ENCODE data around the gene UPK2. TPM values are rescaled to one million over a fixed set of nuclear protein-coding genes. Genes with fewer than 3 reads are reported as not detected.
A peak's percentile ranks its signal among the peaks of the same experiment; 100 is the strongest.
"Not testable (repeated sequence)": the region's sequence is repeated elsewhere in the genome, so short reads cannot be mapped to it uniquely, and the experiment has no call there.

The UPK2 gene
- polyA plus RNA-seq, 1 donor (not counting 4 experiments of a cell fraction or from before 2014, with no cell fraction given) = 0.20 TPM

- no peaks in the 10 kb centered on the region for H3K36me3 ChIP-seq (ENCODE audit: control insufficient read depth in 2 of 2, extremely low read depth in 1 of 2, insufficient read depth in 2 of 2, low read length in 2 of 2)
- H3K27me3 ChIP-seq (ENCODE audit: control insufficient read depth, extremely low read depth, insufficient read depth, low read length) = no peaks in the 10 kb centered on the region
- no peak overlapping the region for H3K4me3 ChIP-seq (ENCODE audit: control insufficient read depth in 2 of 3, extremely low read depth in 1 of 3, insufficient read depth in 2 of 3, low read depth in 1 of 3, low read length in 3 of 3)
- H3K4me1 ChIP-seq (ENCODE audit: control insufficient read depth, extremely low read depth, insufficient read depth, low read length) = no peaks in the 10 kb centered on the region
- DNase-seq (ENCODE audit: low read depth, low spot score) (no peak), FAIRE-seq (no peak)
- H3K4me2 ChIP-seq (ENCODE audit: control insufficient read depth, extremely low read depth, insufficient read depth, low read depth, low read length) = no peak overlapping the region
- H3K9ac ChIP-seq (ENCODE audit: control insufficient read depth, extremely low read depth, insufficient read depth, low read length) = no peak overlapping the region
- no peak for TF ChIP-seq CTCF (optimal IDR thresholded peaks at IDR 0.05 in 1 of 3, IDR thresholded peaks at IDR 0.05 in 1 of 3, conservative IDR thresholded peaks at IDR 0.05 in 1 of 3; ENCODE audit: extremely low read depth in 1 of 3, insufficient read depth in 2 of 3, low read length in 3 of 3)
- TF ChIP-seq EZH2 (IDR thresholded peaks at IDR 0.05; ENCODE audit: low read length) = no peak
- no peak overlapping the region for H3K27ac ChIP-seq (ENCODE audit: control insufficient read depth, insufficient read depth, low read length)
- H3K9me1 ChIP-seq (ENCODE audit: control insufficient read depth, extremely low read depth, insufficient read depth, low read length) = no peaks in the 10 kb centered on the region
- no peaks in the 10 kb centered on the region for H3K9me3 ChIP-seq (ENCODE audit: control insufficient read depth, low read depth, low read length)
- dilution Hi-C loops (cut with MboI; ENCODE audit: extremely low pct_ligation_motif_present, low sequenced_read_pairs) = no loop called here
- H3K79me2 ChIP-seq (ENCODE audit: control insufficient read depth, insufficient read depth, low read length) = no peaks in the 10 kb centered on the region
- H2AFZ ChIP-seq (ENCODE audit: control insufficient read depth, low read length) = peak overlapping the region; percentile 71
- no peaks in the 10 kb centered on the region for H4K20me1 ChIP-seq (ENCODE audit: control insufficient read depth, extremely low read depth, insufficient read depth, low read length)
Measured at GRCh38 chr11:118961591-118961990, 5.5 kb downstream of the UPK2 start.

- H3K9me1 ChIP-seq (ENCODE audit: control insufficient read depth, extremely low read depth, insufficient read depth, low read length); H3K4me2 ChIP-seq (ENCODE audit: control insufficient read depth, extremely low read depth, insufficient read depth, low read depth, low read length); DNase-seq (ENCODE audit: low read depth, low spot score); FAIRE-seq; H3K27me3 ChIP-seq (ENCODE audit: control insufficient read depth, extremely low read depth, insufficient read depth, low read length); H3K27ac ChIP-seq (ENCODE audit: control insufficient read depth, insufficient read depth, low read length); H3K79me2 ChIP-seq (ENCODE audit: control insufficient read depth, insufficient read depth, low read length); H3K4me1 ChIP-seq (ENCODE audit: control insufficient read depth, extremely low read depth, insufficient read depth, low read length); H2AFZ ChIP-seq (ENCODE audit: control insufficient read depth, low read length); dilution Hi-C loops (cut with MboI; ENCODE audit: extremely low pct_ligation_motif_present, low sequenced_read_pairs); H3K4me3 ChIP-seq (ENCODE audit: control insufficient read depth in 2 of 3, extremely low read depth in 1 of 3, insufficient read depth in 2 of 3, low read depth in 1 of 3, low read length in 3 of 3); H3K9me3 ChIP-seq (ENCODE audit: control insufficient read depth, low read depth, low read length); H3K9ac ChIP-seq (ENCODE audit: control insufficient read depth, extremely low read depth, insufficient read depth, low read length); H3K36me3 ChIP-seq (ENCODE audit: control insufficient read depth in 2 of 2, extremely low read depth in 1 of 2, insufficient read depth in 2 of 2, low read length in 2 of 2); H4K20me1 ChIP-seq (ENCODE audit: control insufficient read depth, extremely low read depth, insufficient read depth, low read length): not testable (repeated sequence)
Measured at GRCh38 chr11:118969508-118969907, 13.4 kb downstream of the UPK2 start.

DNA sequence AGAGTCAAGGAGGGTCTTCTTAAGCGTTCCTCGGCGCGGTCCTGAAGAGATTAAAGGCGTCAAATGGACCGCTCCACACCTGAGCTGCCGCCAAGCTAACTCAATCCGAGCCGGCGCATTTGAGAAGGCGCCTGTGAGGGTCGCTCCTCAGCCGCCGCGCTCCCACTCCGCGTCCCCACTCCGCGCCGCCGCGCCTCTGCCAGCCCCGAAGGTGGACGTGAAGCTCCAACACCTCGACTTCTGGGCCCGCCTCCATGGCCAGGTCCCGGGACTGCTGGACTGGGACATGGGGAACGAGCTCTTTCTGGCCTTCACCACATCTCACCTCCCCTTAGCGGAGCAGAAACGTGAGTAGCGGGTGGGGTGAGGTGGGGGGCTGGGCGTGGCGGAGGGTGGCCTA is 15.5 kb downstream of the UPK2 start, which contains the start of gene FOXR1:
Gene FOXR1 (plus strand): TSS at position 116 of the 400 bp plus-strand sequence. CDS start 171 bp downstream, at position 287.
- Histone ChIP-seq H3K79me2 (ENCODE audit: control insufficient read depth, insufficient read depth, low read length) (no peaks in the 10 kb centered on the region), H3K4me2 (ENCODE audit: control insufficient read depth, extremely low read depth, insufficient read depth, low read depth, low read length) (no peak within 1 kb of the TSS), H3K9me3 (ENCODE audit: control insufficient read depth, low read depth, low read length) (no peaks in the 10 kb centered on the region), H3K27ac (ENCODE audit: control insufficient read depth, insufficient read depth, low read length) (no peak within 1 kb of the TSS), H4K20me1 (ENCODE audit: control insufficient read depth, extremely low read depth, insufficient read depth, low read length) (no peaks in the 10 kb centered on the region), H2AFZ (ENCODE audit: control insufficient read depth, low read length) (no peak within 1 kb of the TSS), H3K9me1 (ENCODE audit: control insufficient read depth, extremely low read depth, insufficient read depth, low read length) (no peaks in the 10 kb centered on the region), H3K4me1 (ENCODE audit: control insufficient read depth, extremely low read depth, insufficient read depth, low read length) (no peaks in the 10 kb centered on the region), H3K27me3 (ENCODE audit: control insufficient read depth, extremely low read depth, insufficient read depth, low read length) (no peaks in the 10 kb centered on the region), H3K36me3 (ENCODE audit: control insufficient read depth in 2 of 2, extremely low read depth in 1 of 2, insufficient read depth in 2 of 2, low read length in 2 of 2) (no peaks in the 10 kb centered on the region), H3K4me3 (ENCODE audit: control insufficient read depth in 2 of 3, extremely low read depth in 1 of 3, insufficient read depth in 2 of 3, low read depth in 1 of 3, low read length in 3 of 3) (no peak within 1 kb of the TSS), H3K9ac (ENCODE audit: control insufficient read depth, extremely low read depth, insufficient read depth, low read length) (no peak within 1 kb of the TSS)
- DNase-seq (ENCODE audit: low read depth, low spot score) (no peak), FAIRE-seq (no peak)
- dilution Hi-C loops (cut with MboI; ENCODE audit: extremely low pct_ligation_motif_present, low sequenced_read_pairs) = no loop called here
- TF ChIP-seq CTCF (optimal IDR thresholded peaks at IDR 0.05 in 1 of 3, IDR thresholded peaks at IDR 0.05 in 1 of 3, conservative IDR thresholded peaks at IDR 0.05 in 1 of 3; ENCODE audit: extremely low read depth in 1 of 3, insufficient read depth in 2 of 3, low read length in 3 of 3) (no peak), EZH2 (IDR thresholded peaks at IDR 0.05; ENCODE audit: low read length) (no peak)
